Muscle of arm (tissue), 12 donors: ENCODE measurements around the gene AQP1. TPM values are rescaled to one million over a fixed set of nuclear protein-coding genes. Genes with fewer than 3 reads are reported as not detected.
A peak's percentile ranks its signal among the peaks of the same experiment; 100 is the strongest.

Experiments
- DNase-seq: peaks from one replicate; pipeline ENCODE4 v3.0.0-alpha.2; 2013
- polyA plus RNA-seq, 12 donors: library from polyadenylated mRNA; unstranded; fragments of 120-200 nt; gene quantifications; one replicate each; pipeline ENCODE4 v1.2.1, GENCODE V29; 2013; ENCODE audit not compliant: insufficient read length in 12 of 12

AQP1 gene
- polyA plus RNA-seq, 12 donors: 76.8 to 135 (median 91.9) TPM; not detected in 1

DNA sequence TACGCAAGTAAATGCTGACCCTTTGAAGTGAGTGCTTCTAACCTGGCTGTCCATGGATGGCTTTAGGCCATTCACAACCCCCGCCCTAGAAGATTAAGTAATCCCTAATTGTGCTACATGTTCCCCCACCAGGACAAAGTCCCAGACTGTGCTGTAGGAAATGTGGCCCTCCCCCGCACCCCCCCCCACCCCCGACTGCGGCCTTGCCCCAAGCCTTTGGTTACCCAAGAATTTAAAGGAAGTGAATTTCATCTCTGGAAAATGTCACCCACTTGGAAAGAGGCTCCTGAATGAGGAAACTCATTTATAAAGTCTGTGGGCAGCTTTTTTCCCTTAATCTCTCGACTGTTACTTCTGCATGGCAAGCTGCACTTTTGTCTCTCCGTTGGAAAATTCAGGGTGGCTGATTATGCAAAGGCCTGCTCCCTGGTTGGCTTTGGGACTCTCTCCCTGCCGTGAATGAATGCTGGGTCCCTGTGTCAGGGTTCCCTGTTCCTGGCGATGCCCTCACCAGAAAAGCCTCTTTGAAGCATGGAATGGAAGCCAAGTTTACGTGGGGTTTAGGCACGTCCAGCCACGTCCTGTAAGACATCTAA, 31.4 kb upstream of the AQP1 start:
- no peak for DNase-seq

DNA sequence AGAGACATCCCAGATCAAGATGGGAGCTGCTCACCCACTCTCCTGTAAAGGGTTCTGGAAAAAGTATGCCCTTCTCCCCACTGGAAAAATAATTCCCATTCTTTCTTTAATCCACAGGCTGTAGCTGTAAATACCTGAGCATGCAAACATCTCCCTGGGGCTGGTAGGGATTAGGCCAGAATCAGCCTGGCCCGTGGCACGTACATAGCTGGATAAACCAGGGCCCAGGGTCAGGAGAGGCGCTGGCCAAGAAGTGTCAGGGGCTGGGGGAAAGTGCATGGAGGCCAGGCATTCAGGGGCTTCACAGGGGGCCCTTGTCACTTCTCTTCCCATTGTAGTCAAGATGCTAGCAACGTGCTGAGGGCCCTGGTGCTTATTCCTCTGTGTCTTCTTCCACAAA, 30.7 kb upstream of the AQP1 start:
- no peak for DNase-seq

DNA sequence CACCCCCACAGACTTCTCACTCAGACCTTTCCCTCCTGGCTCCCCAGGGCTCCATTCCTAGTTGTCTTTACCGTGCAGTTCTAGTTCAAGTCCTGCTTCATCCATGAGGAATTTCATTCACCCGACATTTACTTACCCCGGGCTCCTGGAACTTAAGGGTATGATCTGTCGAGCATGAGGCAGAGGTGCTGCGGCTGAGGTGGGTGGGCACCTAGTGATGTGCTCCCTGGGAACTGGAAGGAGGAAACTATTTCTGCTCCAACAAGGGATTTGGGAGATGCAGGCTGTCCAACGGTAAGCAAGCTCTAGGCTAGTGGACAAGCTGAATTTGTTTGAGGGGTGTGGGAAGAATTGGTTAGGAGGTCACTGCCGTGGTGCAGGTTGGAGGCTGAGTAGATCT, 30.2 kb upstream of the AQP1 start:
- no peak for DNase-seq

DNA sequence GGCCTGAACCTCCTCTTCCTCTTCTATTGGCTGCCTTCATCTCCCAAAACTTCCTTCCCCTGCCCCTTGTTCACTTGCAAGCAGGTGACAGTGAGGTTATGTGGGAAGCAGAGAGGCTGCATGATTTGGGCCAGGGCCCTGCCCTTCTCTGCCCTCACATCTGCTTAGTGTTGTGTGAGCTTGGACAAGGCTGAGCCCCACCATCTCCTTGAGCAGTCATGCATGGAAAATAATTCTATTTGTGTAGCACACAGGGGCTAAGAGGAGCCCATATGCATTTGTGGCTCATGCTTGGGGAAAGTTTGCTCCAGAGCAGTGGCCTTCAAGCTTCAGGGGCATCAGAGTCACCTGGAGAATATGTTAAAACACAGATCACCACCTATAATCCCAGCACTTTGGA, 26.8 kb upstream of the AQP1 start:
- no peak for DNase-seq

DNA sequence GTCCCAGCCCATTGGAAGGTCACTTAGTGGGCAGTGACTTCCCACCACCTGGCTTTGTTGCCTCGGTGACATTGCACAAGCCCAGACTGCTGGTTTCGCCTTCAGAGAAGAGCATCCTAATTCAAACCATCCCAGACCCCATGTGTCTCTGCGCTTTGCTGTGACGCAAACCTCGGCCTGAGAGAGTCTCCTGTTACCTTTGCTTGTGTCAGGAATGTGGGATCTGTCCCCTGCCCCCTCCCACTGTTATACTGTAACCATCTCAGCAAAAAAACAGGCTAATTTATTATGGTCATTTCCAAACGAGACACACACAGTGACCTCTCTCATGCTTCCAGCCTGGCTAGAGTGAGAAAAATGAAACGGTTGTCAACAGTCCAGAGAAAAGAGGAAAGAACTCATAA, 25.0 kb upstream of the AQP1 start:
- no peak for DNase-seq

DNA sequence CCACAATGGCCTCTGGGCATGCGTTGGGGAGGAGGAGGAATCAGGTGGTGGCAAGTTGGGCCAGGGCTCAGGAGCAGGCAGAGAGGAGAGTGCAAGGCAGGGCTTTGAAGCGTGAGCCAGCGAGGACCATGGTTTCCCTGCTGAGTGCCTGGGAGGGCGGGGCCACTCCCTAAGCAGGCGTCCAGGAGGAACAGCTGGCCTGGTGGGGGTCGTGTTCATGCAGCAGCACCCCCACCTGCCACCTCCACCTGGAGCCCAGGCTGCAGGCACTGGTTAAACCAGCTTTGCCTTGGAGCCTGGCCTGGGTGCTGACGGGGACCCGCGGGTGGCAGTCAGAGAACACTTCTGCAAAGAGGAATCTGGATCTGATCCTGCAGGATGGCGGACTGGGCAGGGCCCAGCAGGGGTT, 24.2 kb upstream of the AQP1 start:
- DNase-seq: no peak

DNA sequence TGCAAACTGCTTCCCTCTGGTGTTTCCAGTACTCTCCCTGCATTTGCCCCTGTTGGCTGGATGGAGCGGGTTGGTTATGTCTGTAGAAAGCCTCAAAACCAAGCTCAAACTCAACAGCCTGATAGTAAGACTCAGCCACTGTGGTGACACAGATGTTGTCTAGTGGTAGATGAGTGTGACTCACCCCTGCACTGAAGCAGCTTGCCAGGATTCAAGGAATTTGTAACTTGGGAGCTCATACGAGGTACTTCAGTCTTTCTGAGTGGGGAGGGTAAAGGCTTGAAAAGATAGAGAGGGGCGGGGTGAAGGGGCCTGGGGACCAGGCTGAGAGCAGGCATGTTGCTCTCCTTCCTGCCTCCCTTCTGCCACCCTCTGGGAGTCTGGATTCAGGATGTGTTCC, 22.9 kb upstream of the AQP1 start:
- DNase-seq: peak; percentile 61

DNA sequence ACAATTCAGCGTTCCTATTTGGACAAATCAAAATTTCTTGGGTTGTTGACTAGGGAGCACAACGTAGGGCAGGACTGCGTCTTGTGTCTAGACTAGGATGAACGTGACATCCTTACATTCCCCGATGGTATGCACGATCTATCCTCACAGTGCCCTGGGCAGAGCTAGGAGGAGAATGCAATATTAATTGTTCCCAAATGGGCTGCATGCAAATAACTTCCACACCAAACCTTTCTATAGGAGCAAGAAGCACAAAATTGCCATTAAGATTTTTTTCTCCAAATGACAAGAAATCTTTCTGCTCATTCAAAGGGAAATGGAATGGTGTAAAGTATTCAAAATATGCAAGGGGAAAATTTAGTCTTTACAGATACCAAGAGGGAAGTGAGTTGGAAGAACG, 21.4 kb upstream of the AQP1 start:
- DNase-seq: no peak

DNA sequence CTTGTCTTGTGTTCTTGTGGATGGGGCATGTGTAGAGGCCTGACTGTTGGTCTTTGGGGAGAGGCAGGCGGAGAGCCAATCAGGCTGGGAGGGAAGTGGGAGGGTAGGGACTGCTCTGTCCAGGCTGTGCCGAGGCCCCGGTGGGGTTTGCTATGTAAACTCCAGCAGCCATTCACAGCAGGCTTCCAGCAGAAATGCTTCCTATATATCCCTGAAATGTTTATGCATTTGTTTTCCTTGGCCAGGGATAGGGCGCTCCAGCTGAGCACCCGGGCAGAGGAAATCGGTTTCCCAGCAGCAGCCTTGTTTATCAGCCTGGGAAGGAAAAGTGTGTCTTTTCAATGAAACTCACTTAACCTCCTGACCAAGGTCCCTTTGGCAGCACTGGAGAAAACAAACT, 18.3 kb upstream of the AQP1 start:
- DNase-seq: peak; percentile 75

DNA sequence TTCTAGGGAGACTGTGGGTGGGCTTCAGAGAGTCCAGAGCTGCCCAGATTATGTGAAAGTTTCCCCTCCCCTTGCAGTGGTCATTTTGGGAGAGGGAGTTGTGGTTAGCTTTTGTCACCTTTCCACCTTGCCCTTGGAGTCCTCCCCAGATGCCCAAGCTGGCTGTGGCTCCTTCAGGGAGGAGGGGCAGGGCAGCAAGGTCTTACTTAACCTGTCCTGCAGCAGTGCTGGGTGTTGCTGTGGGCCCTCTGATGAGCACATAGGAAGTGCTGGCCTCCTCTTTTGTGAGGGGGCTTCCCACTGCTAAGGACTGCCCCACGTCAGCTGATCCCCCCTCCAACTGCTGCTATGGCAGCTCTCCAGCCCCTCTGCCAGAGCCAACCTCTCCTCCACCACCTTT, 17.6 kb upstream of the AQP1 start:
- no peak for DNase-seq

DNA sequence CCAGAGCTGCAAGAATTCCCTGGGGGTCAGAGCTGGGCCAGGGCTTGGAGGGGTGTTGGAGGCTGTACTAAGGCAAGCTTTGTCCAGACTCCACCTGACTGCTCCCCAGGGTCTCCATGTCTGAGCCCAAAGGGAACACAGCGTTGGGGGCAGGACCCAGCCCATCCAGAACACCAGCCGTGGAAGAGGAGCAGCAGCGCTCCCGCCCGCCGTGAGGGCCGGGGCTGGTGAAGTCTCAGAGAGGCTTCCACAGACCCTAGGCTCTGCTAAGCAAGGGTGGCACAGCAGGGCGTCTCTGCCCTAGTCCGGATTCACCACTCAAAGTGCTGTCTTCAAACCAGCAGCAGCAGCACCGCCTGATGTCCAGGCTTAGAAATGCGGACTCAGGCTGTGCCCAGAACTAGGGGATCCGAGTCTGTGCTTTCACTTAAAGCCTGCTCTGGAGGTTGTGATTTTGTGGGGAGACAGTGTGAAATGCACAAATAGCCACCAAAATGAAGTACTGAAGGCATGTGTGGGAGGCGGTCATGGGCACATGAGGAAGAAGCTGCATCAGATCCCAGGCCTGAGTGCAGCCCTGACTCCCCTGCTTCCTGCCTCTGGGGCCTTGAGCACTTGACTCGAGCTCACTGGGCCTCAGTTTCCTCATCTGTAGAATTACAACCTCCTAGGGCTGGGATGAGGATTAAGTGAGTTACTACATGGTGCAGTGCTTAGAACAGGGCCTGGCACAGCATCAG, 16.6 kb upstream of the AQP1 start:
- DNase-seq: no peak

DNA sequence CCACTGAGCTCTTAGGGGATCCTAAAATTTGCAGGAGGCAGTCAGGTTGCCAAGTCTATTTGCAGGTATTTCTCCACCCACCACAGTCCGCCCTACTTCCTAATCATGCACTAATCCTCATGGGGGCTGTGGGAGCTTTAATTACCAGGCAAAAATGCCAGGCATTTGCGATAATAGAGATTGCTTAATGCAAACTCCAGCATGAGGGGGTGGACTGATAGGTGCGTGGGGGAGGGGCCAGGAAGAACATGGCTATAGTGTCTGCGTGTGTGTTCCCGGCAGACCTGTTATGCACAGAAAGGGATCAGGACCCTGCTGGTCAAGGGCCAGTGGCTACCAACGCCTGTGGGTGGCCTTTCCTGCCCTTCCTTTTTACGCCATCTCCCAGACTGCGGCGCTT, 15.6 kb upstream of the AQP1 start:
- no peak for DNase-seq

DNA sequence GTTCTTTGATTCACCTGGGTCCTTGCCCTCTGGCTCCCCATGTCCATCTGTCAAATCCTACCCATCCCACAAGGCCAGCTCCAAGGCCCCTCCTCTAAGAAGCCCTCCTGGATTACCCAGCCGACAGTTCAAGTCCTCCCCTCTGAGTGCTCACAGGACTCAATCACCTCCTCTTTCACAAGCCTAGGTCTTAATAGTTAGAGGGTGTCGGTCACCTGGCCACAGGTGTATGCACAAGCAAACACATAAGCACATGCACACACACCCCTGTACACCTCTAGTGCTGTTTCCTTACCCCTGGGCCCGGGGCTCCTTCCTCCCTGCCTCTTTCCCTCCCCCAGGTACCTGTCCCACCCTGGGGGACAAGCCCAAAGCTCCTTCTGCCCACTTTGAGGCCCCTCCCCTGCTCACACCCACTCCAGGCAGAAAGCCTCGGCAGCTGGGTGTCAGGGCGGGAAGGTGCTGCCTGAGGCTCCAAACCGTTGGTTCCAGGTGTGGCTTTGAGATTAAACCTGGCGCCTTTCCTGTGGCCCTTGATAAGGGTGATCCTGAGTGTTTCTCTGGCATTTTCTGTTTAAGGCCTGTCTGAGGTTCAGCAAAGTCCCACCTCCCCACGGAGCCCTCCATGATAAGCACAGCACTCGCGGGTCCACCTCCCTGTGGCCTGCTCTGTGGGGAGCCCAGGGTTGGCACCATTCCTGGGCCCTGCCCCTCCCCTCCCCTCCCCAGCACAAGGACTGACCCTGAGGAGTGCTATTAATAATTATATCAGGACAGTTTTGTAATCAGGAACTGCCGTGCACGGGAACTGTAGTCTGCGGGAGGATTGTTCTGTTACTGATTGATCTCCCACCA, 14.6 kb upstream of the AQP1 start:
- no peak for DNase-seq

DNA sequence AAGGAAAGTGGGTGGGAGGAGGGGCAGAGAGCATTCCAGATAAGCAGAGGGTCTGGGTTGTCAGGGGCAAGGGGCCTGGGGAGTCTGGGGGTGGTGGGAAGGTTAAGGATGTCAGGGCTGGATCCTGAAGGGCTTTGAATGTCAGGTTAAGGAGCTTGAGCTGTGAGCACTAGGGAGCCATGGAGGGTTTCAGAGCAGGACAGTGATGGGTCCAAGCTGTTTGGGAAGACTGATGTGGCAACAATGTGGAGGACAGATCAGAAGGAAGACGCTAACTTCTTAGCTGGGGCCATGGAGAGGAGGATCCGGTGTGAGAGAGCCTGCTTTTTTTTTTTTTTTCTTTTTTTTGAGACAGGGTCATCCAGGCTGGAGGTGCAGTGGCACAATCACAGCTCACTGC, 13.9 kb upstream of the AQP1 start:
- no peak for DNase-seq

DNA sequence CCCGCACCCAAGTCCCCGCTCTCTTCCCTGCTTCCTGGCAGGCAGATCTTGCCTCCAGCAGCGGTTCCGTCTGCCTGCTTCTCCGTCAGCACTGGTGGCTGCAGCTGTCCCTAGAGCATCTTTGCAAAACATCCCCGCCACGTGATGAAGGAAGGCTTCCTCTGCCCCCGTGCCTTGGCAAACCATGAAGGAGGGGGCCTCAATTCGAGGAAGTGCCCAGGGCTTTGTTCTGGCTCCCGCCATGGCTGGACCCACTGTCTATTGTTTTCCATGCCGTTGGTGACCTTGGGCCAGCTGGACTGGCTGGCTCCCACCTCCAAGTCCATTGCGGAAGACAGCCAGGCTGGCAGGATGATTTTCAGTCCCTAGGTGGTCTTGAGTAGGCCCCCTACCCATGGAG, 13.2 kb upstream of the AQP1 start:
- no peak for DNase-seq

DNA sequence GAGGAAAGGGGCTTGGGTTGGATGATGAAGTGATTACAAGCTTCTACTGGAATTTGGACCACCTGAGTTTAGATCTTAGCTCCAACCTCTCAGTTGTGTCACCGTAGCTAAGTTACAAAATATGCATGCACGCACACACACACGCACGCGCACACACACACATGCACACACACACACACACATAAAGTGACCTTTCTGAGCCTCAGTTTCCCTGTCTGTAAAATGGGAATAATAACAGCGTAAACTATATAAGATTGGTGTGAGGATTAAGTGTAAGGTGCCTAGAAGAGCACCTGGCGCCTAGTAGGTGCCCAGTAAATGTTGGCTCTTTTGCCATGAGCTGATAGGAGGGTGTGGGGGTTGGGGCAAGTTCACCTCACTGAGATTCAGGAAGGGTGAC, 12.6 kb upstream of the AQP1 start:
- DNase-seq: no peak

DNA sequence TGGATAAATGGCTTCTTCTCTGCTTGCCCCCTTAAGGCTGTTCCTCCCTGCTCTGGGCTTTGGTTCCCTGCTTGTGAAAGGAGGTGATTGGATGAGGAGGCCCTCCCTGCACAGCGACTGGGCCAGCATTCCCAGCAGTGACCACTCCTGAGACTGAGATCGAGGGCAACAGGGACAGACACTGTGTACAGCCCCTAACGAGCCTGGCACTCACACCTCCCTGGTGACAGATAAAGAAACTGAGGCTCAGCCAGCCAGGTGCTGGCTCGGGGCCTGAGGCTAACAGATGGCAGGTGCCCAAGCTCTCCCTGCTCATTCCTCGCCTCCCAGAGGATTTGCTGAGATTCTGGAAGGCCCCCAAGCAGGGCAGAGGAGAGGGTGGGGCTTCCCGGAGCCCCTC, 12.0 kb upstream of the AQP1 start:
- no peak for DNase-seq

DNA sequence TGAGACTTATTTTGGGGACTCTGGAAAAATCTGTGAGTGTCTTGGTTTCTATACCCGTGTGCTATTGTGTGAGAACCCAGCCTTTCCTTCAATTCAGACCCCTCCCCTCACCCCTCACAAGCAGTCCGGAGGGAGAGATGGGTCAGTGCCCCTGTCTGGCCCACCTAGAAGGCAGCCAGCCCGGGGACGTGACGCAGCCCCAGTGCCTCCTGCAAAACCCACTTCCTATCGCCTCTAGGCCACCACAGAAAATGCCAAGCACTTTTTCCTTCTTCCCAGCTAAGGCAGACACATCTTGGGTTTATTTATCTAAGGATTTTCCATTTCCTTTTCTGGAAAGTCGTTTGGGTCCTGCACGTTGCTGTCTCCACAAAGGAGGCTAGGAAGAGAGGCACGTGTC, 11.6 kb upstream of the AQP1 start:
- no peak for DNase-seq

DNA sequence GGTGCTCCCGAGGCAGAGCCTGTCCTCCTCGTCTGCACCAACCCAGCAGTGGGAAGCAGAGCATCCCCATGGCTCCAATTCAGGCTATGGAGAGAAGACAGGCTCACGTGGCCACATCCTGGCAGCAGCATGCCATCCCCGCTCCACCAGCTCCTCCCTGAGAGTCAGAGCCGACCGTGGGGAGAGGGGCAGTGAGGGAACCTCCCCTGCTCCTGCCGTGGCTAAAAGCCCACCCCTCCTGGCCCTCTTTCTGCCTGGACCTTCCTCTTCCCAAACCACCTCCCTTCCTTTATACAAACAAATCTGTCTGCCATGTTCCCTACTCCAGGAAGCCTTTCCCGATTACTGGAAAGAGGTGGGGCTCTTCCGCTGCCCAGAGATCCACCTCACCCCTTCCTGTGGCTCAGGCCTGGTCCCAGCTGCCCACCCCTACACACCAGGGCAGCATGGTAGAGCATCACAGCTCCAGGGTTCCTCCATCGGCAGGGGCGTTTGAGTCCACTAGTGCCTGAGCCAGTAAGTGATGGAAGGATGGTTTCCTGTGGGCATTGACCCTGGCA, 10.8 kb upstream of the AQP1 start:
- DNase-seq: no peak

DNA sequence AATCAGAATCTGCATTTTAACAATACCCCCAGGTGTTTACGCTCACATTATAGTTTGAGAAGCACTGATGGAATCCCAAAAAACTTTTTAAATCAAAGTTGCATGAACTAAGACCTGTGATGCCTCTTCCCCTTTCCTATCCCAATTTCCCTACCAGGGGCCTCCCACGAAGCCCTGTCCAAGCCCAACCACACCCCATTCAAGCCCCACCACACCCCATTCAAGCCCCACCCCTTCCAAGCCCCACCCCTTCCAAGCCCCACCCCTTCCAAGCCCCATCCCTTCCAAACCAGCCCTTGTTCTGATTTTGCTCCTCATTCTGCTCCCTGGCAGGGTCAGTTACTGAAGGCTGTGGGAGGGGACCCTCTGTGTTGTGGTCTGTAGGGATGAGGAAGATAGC, 9.8 kb upstream of the AQP1 start:
- no peak for DNase-seq

DNA sequence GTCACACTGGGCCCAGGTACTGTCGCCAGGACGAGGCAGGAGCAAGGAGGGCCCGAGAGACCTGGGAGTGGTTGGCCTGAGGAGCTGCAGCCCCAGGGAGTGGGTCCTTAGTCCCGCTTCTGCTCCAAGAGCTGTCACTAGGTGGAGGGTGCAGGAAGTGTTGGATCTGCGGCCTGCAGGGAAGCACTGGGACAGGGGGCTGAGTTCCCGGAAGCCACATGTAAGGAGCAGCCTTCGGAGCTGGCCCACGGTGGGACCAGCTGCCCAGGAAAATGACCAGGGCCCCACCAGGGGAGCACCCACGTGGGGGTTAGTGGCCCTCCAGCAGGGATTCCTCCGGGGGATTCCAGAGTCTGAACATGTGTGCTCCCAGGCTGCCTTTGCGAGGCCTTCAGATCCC, 9.2 kb upstream of the AQP1 start:
- no peak for DNase-seq

DNA sequence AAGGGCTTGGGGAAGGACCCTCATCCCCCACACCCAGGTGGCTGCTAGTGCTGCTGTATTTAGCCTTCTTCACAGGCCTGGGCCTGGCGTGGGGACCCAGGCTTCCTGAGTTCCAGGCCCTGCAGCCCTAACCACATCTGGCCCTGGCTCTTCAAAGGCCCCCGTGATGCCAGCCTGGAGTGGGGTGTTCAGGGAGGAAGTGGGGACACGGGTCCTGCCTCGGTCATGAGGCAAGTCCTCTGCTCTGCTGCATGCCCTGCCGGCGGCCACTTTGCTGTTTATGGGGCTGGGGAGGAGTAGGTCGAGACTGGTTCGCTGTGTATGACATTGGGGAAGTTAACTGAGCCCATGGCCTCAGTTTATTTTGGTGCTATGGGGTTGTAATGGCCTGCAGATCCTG, 8.5 kb upstream of the AQP1 start:
- no peak for DNase-seq

DNA sequence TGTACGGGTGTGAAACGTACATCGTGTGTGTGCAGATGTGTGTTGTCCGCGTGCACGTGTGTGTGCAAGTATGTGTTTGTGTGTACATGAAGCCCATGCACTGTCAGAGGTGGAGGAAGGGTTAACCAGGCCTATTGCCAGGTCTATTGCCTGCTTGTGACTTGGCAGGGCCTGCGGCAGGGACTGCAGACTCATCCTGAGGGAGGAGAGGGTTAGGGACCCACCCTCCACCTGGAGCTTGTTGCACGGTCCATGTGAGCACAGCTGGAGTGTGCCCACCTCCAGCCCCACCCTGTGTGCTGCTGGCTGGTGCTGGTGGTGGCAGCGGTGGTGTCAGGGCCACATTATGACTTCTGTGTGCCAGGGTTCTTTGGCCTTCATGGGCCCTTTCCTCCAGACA, 7.1 kb upstream of the AQP1 start:
- DNase-seq: no peak
